ENCODE data around the gene HNRNPC. TPM values are rescaled to one million over a fixed set of nuclear protein-coding genes. Genes with fewer than 3 reads are reported as not detected.

Gene HNRNPC
- total RNA-seq, 1 donor from 2014 or later, result 1,872 TPM

DNA sequence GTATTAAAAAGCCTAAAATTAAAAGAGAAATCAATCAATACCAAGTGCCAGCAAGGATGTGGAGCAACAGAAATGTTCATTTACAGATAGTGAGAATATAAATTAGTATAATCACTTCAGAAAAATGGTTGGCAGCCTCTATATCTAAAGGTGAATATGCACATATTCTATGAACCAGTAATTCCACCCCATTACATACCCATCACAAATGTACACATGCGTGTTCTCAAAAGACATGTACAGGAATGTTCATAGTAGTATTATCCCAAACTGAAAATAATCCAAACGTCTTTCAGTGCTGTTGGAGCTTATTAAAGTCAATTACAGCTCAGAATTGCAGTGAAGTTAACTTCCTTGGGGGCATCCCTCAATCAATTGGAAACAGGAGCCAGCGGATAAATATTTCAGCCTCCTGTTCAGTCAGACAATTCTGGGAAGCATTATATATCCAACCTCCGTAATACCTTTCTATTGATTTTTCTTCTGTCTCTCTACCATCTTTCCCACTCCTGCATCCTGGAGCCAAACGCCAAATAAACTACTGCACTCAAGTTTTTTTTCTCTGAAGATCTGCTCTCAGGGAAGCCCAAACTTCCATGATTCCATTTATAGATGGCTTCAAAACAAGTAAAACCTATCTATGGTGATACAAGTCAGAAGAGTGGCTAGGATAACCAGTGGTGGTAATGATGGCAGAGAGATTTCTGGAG is 68.3 kb downstream of the HNRNPC start:
- TF ChIP-seq, protein P1, sequence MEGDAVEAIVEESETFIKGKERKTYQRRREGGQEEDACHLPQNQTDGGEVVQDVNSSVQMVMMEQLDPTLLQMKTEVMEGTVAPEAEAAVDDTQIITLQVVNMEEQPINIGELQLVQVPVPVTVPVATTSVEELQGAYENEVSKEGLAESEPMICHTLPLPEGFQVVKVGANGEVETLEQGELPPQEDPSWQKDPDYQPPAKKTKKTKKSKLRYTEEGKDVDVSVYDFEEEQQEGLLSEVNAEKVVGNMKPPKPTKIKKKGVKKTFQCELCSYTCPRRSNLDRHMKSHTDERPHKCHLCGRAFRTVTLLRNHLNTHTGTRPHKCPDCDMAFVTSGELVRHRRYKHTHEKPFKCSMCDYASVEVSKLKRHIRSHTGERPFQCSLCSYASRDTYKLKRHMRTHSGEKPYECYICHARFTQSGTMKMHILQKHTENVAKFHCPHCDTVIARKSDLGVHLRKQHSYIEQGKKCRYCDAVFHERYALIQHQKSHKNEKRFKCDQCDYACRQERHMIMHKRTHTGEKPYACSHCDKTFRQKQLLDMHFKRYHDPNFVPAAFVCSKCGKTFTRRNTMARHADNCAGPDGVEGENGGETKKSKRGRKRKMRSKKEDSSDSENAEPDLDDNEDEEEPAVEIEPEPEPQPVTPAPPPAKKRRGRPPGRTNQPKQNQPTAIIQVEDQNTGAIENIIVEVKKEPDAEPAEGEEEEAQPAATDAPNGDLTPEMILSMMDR (IDR thresholded peaks at IDR 0.05), result no peak
- TF ChIP-seq EZH2 (IDR thresholded peaks at IDR 0.05) (no peak), EZH2phosphoT487 (IDR thresholded peaks at IDR 0.05) (no peak)
- peaks cover 60% of the 10 kb centered on the region for H3F3A ChIP-seq (ENCODE audit: low read depth)

DNA sequence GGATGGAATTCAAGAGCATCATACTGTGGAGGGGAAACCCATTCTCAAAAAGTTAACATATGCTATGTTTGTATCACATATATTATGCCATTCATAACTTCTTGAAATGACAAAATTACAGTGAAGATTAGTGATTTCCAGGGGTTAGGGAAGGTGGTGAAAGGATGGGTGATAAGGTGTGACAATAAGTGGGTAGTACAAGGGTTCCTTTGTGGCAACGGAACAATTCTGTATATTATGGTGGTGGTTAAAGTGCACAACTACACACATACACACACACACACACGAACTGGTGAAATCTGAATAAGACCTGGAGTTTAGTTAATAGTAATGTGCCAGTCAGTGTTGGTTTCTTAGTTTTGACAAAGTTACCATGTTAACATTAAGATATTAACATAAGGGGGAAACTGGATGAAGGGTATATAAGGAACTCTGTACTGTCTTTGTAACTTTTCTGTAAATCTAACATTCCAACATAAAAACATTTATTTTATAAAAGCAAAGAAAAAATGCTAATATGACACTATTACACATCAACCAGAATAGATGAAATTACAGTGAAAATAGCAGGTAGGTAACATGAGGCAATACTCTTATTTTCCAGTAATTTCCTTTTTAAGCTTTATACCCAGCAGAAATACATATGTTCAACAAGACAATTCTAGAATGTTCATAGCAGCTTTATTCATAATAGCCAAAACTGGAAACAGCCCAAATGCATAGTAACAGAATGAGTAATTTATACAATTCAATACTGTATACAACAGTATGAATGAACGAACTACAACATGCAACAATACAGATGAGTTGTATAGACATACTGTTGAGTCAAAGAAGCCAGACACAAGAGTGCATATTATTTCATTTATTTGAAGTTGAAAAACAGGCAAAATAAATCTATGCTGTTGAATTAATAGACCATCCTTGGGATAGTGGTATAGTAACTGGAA is 69.4 kb downstream of the HNRNPC start:
- Histone ChIP-seq H3K4me2 (no peak overlapping the region), H3K9ac (no peak overlapping the region), H3K4me3 (no peak overlapping the region), H3K79me2 (ENCODE audit: low read depth) (no peaks in the 10 kb centered on the region), H4K20me1 (ENCODE audit: low read depth) (peaks cover 36% of the 10 kb centered on the region), H3F3A (ENCODE audit: low read depth) (peaks cover 57% of the 10 kb centered on the region), H3K27ac (no peak overlapping the region), H3K36me3 (no peaks in the 10 kb centered on the region), H3K27me3 (no peaks in the 10 kb centered on the region), H2AFZ (replicated peaks) (no peak overlapping the region), H3K9me3 (ENCODE audit: low read depth) (no peaks in the 10 kb centered on the region), H3K4me1 (no peaks in the 10 kb centered on the region)
- Mint-ChIP-seq H3K36me3 (peaks cover 14% of the 10 kb centered on the region), H3K4me1 (peaks cover 7% of the 10 kb centered on the region), H3K27me3 (ENCODE audit: insufficient read depth, low read depth) (peaks cover 6% of the 10 kb centered on the region), H3K9me3 (peaks cover 15% of the 10 kb centered on the region), H3K4me3 (no peak overlapping the region), H3K27ac (no peak overlapping the region)
- DNase-seq (ENCODE audit: low spot score), result no peak
- TF ChIP-seq EZH2 (IDR thresholded peaks at IDR 0.05) (no peak), EZH2phosphoT487 (IDR thresholded peaks at IDR 0.05) (no peak)
- TF ChIP-seq, protein P1 (IDR thresholded peaks at IDR 0.05), result no peak

More for the DNA sequence above, 68.3 kb downstream of the HNRNPC start:
- no peak overlapping the region for H3K4me3 Mint-ChIP-seq
- H3K4me2 ChIP-seq, result no peak overlapping the region
- peaks cover 15% of the 10 kb centered on the region for H3K9me3 Mint-ChIP-seq
- peaks cover 22% of the 10 kb centered on the region for H3K36me3 Mint-ChIP-seq
- peaks cover 7% of the 10 kb centered on the region for H3K4me1 Mint-ChIP-seq
- H3K27me3 Mint-ChIP-seq (ENCODE audit: insufficient read depth, low read depth), result peaks cover 3% of the 10 kb centered on the region
- no peaks in the 10 kb centered on the region for H3K9me3 ChIP-seq (ENCODE audit: low read depth)
- H3K27ac ChIP-seq, result no peak overlapping the region
- no peak overlapping the region for H3K27ac Mint-ChIP-seq
- H3K4me3 ChIP-seq, result no peak overlapping the region
- peaks cover 46% of the 10 kb centered on the region for H4K20me1 ChIP-seq (ENCODE audit: low read depth)
- no peak for DNase-seq (ENCODE audit: low spot score)
- H3K79me2 ChIP-seq (ENCODE audit: low read depth), result no peaks in the 10 kb centered on the region
- H3K27me3 ChIP-seq, result no peaks in the 10 kb centered on the region
- no peak overlapping the region for H3K9ac ChIP-seq
- H3K4me1 ChIP-seq, result no peaks in the 10 kb centered on the region
- H3K36me3 ChIP-seq, result no peaks in the 10 kb centered on the region
- no peak overlapping the region for H2AFZ ChIP-seq (replicated peaks)

DNA sequence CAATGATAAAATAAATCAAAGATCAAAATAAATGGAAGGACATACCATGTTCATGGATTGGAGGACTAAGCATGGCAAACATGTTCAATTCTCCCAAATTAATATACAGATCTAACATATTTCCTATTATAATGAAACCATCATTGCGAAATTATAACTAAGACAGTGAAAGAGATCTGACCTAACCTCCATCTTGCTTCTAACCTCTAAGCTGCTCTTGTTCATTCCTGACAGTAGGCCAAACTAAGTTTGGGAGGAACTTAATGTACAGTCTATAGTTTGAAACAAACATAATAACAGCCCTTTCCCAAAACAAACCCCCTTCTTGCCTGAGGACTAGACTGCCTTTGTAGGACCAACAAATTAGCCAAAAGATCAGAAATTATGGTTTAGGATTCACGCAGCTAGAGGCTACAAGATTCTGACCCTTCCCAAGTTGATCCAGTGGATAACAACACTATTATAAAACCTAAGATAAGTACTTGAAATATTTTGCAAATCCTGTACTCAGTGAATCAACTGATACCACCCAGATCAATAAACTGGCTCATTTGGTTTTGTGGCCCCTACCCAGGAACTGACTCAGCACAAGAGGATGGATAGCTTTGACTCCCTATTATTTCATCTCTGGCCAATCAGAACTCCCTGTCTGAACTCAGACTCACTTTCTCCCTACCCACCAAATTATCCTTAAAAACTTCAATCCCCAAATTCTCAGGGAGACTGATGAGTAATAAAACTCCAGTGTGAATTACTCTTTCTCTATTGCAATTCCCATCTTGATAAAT is 71.6 kb downstream of the HNRNPC start:
- Histone ChIP-seq H3F3A (ENCODE audit: low read depth) (peaks cover 49% of the 10 kb centered on the region), H3K27ac (no peak overlapping the region), H4K20me1 (ENCODE audit: low read depth) (peaks cover 14% of the 10 kb centered on the region), H3K36me3 (no peaks in the 10 kb centered on the region), H3K9me3 (ENCODE audit: low read depth) (no peaks in the 10 kb centered on the region), H3K9ac (no peak overlapping the region), H3K4me3 (no peak overlapping the region), H2AFZ (replicated peaks) (no peak overlapping the region), H3K79me2 (ENCODE audit: low read depth) (no peaks in the 10 kb centered on the region), H3K4me2 (no peak overlapping the region), H3K27me3 (no peaks in the 10 kb centered on the region), H3K4me1 (no peaks in the 10 kb centered on the region)
- H3K27me3 Mint-ChIP-seq (ENCODE audit: insufficient read depth, low read depth), result peaks cover 10% of the 10 kb centered on the region
- H3K4me1 Mint-ChIP-seq, result peaks cover 4% of the 10 kb centered on the region
- TF ChIP-seq EZH2phosphoT487 (IDR thresholded peaks at IDR 0.05), result no peak
- TF ChIP-seq, protein P1 (IDR thresholded peaks at IDR 0.05), result no peak
- no peak for TF ChIP-seq EZH2 (IDR thresholded peaks at IDR 0.05)
- no peak overlapping the region for H3K4me3 Mint-ChIP-seq
- H3K9me3 Mint-ChIP-seq, result peaks cover 15% of the 10 kb centered on the region
- peaks cover 2% of the 10 kb centered on the region for H3K36me3 Mint-ChIP-seq
- no peak overlapping the region for H3K27ac Mint-ChIP-seq
- DNase-seq (ENCODE audit: low spot score), result no peak

All from neural progenitor cell (in vitro differentiated cells).